GM18519 (cell line): ENCODE results near the gene AGAP2.

ENCODE experiments used
- ATAC-seq: cut with Tn5 transposase; IDR thresholded peaks from one replicate; pipeline ENCODE4 v1.9.1; 2021; ENCODE audit warnings: mild to moderate bottlenecking, moderate library complexity; ENCODE audit not compliant: unreplicated experiment, low FRiP score

AGAP2 gene

GRCh38 chr12:57769594-57769993 lies 31.1 kb upstream of the AGAP2 start:
- no peak for ATAC-seq

DNA sequence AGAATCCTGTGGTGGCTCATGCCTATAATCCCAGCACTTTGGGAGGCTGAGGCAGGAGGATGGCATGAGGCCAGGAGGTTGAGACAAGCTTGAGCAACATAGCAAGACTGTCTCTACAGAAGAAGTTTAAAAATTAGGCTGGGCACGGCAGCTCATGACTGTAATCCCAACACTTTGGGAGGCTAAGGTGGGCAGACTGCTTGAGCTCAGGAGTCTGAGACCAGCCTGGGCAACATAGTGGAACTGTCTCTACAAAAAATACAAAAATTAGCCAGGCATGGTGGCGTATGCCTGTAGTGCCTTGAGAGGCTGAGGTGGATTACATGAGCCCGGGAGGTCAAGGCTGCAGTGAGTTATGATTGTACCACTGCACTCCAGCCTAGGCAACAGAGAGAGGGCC lies 29.3 kb upstream of the AGAP2 start:
- no peak for ATAC-seq

GRCh38 chr12:57767305-57767698 lies 28.8 kb upstream of the AGAP2 start:
- no peak for ATAC-seq

GRCh38 chr12:57766464-57767304 lies 28.1 kb upstream of the AGAP2 start, which contains the start of gene CYP27B1:
Gene CYP27B1 (minus strand): TSS chr12:57767078. CDS start chr12:57767041, 37 bp downstream.
- ATAC-seq, result no peak

GRCh38 chr12:57765698-57766463 lies 27.3 kb upstream of the AGAP2 start:
- ATAC-seq, result no peak

GRCh38 chr12:57765003-57765697 lies 26.6 kb upstream of the AGAP2 start:
- ATAC-seq, result no peak

GRCh38 chr12:57764662-57765002 lies 26.1 kb upstream of the AGAP2 start:
- ATAC-seq, result no peak

GRCh38 chr12:57763881-57764661 lies 25.5 kb upstream of the AGAP2 start:
- ATAC-seq, result no peak

- no peak for ATAC-seq
These were observed 23.9 kb upstream of the AGAP2 start for GRCh38 chr12:57762463-57762862.

DNA sequence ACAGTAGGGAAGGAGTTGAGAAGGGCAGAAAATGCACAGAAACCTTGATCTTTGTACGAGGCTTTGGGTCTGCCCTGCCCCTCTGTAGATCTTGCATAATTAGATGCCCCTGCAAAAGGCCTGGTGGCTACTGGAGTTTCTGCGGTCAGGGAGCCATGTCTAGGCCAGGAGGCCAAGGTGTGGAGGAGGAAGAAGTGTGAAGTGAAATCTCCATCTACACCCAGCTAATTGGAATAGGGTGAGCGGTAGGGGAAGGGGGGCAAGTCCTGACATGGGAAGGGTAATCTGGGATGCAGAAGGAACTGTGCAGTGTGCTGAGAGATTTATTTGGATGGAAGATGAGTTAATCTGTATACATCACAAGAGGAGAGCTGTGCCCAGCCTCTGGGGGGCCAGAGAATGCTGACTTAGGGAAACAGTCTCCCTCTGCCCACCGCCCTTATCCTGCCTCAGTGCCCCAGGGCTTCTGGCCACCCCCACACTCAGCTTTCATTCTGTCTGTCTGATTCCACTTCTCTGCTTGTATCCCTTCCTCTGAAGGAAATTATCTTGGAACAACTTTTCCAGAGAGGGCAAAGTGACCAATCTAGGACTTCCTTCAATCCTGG lies 23.0 kb upstream of the AGAP2 start:
- no peak for ATAC-seq

- ATAC-seq, result no peak
These were observed 21.9 kb upstream of the AGAP2 start for GRCh38 chr12:57760347-57760982.

DNA sequence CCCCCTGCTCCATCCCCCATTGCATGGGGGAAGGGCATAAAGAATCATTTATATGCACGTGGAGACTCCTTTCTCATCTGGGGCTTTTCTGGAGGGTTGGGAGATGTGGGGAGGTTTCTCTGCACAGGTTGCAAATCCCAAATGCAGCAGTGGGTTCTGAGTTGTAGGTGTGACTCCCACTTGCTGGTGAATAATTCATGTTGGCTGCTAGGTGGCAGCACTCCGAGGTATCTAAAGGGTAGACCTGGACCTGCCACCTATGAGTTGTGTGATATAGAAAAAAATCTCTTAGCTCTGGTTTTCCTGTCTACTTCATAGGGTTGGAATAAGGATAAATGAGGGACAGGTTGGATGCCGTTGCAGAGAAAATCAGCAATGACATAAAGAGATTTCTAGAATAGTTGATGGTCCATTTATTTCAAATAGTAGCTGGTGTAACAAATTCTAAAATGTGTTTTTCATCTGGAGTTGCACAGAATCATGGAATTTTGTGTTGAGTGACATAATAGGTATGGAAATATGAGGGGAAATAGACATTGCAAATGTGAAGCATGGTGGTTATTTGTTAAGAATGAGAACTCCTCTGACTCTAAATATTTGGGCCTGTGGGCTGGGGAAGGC lies 20.9 kb upstream of the AGAP2 start:
- peak; percentile 30 for ATAC-seq

- no peak for ATAC-seq
These were observed 20.2 kb upstream of the AGAP2 start for GRCh38 chr12:57758552-57759359.

DNA sequence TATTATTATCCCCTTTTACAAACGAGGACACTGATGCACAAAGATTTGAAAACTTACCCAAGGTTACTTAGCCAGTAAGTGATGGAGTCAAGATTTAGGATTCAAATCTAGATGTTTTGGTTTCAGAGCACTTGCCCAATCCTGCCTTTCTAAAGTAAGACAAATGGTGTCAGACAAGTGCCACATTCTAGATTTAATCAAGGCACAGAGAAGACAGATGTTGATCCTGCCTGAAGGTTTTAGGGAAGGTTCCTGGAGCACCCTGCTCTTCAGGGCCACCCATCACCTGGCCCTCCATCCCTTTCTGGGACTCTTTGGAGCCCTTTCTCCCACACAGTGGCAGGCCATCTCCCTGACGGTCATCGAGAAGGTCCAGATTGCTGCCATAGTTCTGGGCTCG lies 19.2 kb upstream of the AGAP2 start:
- no peak for ATAC-seq

DNA sequence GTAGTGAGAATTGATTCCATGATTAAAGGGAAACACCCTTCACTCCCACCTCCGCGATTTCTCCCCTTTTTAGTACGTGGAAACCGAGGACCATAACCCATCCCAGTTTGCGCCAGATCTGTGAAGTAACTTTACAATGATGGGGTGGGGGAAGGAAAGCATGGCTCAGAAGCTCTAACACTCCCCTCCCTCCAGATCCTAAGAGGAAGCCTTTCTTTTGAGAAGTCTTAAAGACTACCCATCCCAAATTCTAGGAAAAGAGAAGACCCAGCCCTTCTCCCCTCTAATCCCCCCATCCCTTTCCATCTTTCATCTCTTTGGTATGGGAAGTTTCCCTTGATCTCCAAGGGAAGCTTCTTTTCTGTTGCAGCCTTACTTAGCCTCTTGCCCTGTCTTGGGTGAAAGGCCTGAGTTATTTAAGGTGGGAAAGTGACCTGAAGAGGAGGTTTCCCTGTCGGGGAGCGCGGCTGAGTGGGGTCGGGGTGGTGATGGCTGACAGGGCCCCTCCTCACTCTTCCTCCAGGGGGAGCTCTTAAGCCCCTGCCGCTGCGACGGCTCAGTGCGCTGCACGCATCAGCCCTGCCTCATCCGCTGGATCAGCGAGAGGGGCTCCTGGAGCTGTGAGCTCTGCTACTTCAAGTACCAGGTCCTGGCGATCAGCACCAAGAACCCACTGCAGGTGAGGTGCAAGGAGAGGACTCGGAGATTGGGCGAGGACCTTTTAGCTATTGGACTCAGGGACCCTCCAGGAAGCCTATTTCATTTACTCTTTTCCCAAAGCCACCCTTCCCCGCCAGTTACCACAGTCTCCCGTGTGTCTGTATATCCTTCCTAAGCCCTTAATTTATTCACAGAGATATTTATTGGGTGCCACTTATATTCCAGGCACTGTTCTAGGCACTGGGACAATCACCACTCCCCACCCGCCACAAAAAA lies 18.1 kb upstream of the AGAP2 start:
- no peak for ATAC-seq

GRCh38 chr12:57755454-57756372 lies 17.2 kb upstream of the AGAP2 start:
- no peak for ATAC-seq

GRCh38 chr12:57755194-57755453 lies 16.6 kb upstream of the AGAP2 start:
- no peak for ATAC-seq
